Tibial nerve (tissue), 3 donors: ENCODE results near the gene TSPAN5.

Experiments used
- CTCF ChIP-seq, 5 experiments: fragments of 200-600 bp in 3 of 5; fragments of 450-650 bp in 2 of 5; sonication (generic) in 3 of 5; IDR thresholded peaks; one replicate each; pipeline ENCODE4 v1.5.1; 2016 to 2019; ENCODE audit warnings: antibody characterized with exemption in 5 of 5, mild to moderate bottlenecking in 3 of 5, moderate library complexity in 2 of 5
- POLR2A ChIP-seq, 2 donors: fragments of 450-650 bp; IDR thresholded peaks; one replicate each; pipeline ENCODE4 v1.6.1; 2017; ENCODE audit warnings: antibody characterized with exemption in 2 of 2, mild to moderate bottlenecking in 2 of 2, moderate library complexity in 2 of 2

- no peak for TF ChIP-seq CTCF (IDR thresholded peaks at IDR 0.05)
- TF ChIP-seq POLR2A (IDR thresholded peaks at IDR 0.05) = no peak
Measured at GRCh38 chr4:98502624-98503023, 155.8 kb downstream of the TSPAN5 start.
